ENCODE results near the gene ABL1.

- TF ChIP-seq POLR2A (IDR thresholded peaks at IDR 0.05; ENCODE audit: low read depth) (no peak), EP300 (IDR thresholded peaks at IDR 0.05) (no peak), CTCF (IDR thresholded peaks at IDR 0.05) (no peak), POLR2AphosphoS5 (IDR thresholded peaks at IDR 0.05) (no peak)
Measured at GRCh38 chr9:130918101-130918825, 83.2 kb downstream of the ABL1 start.
